Activated naive CD8-positive, alpha-beta T cell treated with anti-CD3 and anti-CD28 coated beads, Interleukin-2, amount 50 U/mL, for 24 hours (primary cell): ENCODE results near the gene UNC45B.
"Not testable (repeated sequence)": the region's sequence is repeated elsewhere in the genome, so short reads cannot be mapped to it uniquely, and the experiment has no call there.

Source experiments
- ATAC-seq: fragments of 150-1000 bp; cut with Tn5 transposase; one replicate; pipeline ENCODE4 v1.10.0; 2021
- DNase-seq: peaks from one replicate; pipeline ENCODE4 v3.0.0; 2021
- H3K27ac Mint-ChIP-seq: one replicate; pipeline ENCODE4 v1.8.0; 2021; ENCODE audit warnings: mild to moderate bottlenecking, mixed read lengths
- H3K27me3 Mint-ChIP-seq: one replicate; pipeline ENCODE4 v1.8.0; 2021; ENCODE audit warnings: mixed read lengths
- H3K36me3 Mint-ChIP-seq: one replicate; pipeline ENCODE4 v1.8.0; 2021; ENCODE audit warnings: low read depth, mixed read lengths
- H3K4me1 Mint-ChIP-seq: one replicate; pipeline ENCODE4 v1.8.0; 2021; ENCODE audit warnings: mixed read lengths
- H3K4me3 Mint-ChIP-seq: one replicate; pipeline ENCODE4 v1.8.0; 2021; ENCODE audit warnings: mild to moderate bottlenecking, moderate library complexity, mixed read lengths
- H3K9me3 Mint-ChIP-seq: one replicate; pipeline ENCODE4 v1.8.0; 2021; ENCODE audit warnings: mixed read lengths

The UNC45B gene

GRCh38 chr17:35130392-35130791, 17.2 kb upstream of the UNC45B start:
- Mint-ChIP-seq H3K4me1 (no peaks in the 10 kb centered on the region), H3K9me3 (no peaks in the 10 kb centered on the region), H3K36me3 (peaks cover 30% of the 10 kb centered on the region), H3K4me3 (no peak overlapping the region), H3K27ac (no peak overlapping the region), H3K27me3 (no peaks in the 10 kb centered on the region)
- ATAC-seq (no peak), DNase-seq (no peak)

GRCh38 chr17:35132099-35132498, 15.5 kb upstream of the UNC45B start:
- DNase-seq (no peak), ATAC-seq (no peak)
- H3K4me3 Mint-ChIP-seq = no peak overlapping the region
- no peaks in the 10 kb centered on the region for H3K4me1 Mint-ChIP-seq
- no peaks in the 10 kb centered on the region for H3K27me3 Mint-ChIP-seq
- peaks cover 45% of the 10 kb centered on the region for H3K36me3 Mint-ChIP-seq
- no peak overlapping the region for H3K27ac Mint-ChIP-seq
- H3K9me3 Mint-ChIP-seq = no peaks in the 10 kb centered on the region

GRCh38 chr17:35132816-35133550, 14.6 kb upstream of the UNC45B start:
- Mint-ChIP-seq H3K27ac (no peak overlapping the region), H3K4me1 (no peaks in the 10 kb centered on the region), H3K9me3 (no peaks in the 10 kb centered on the region), H3K4me3 (no peak overlapping the region), H3K27me3 (no peaks in the 10 kb centered on the region), H3K36me3 (peaks cover 50% of the 10 kb centered on the region)
- no peak for DNase-seq
- ATAC-seq = no peak

- H3K4me1 Mint-ChIP-seq = peaks cover 2% of the 10 kb centered on the region
- peaks cover 54% of the 10 kb centered on the region for H3K36me3 Mint-ChIP-seq
- no peak overlapping the region for H3K27ac Mint-ChIP-seq
Observed at GRCh38 chr17:35135322-35135721, 12.3 kb upstream of the UNC45B start.

GRCh38 chr17:35138218-35138617, 9.4 kb upstream of the UNC45B start:
- Mint-ChIP-seq H3K27ac (peak overlapping the region; percentile 18), H3K36me3 (peaks cover 53% of the 10 kb centered on the region), H3K4me1 (peaks cover 16% of the 10 kb centered on the region), H3K27me3 (no peaks in the 10 kb centered on the region), H3K9me3 (no peaks in the 10 kb centered on the region), H3K4me3 (no peak overlapping the region)
- DNase-seq (no peak), ATAC-seq (no peak)

More at GRCh38 chr17:35135322-35135721, 12.3 kb upstream of the UNC45B start:
- ATAC-seq = no peak
- no peak for DNase-seq
- H3K4me3 Mint-ChIP-seq = no peak overlapping the region
- no peaks in the 10 kb centered on the region for H3K27me3 Mint-ChIP-seq
- H3K9me3 Mint-ChIP-seq = no peaks in the 10 kb centered on the region

- Mint-ChIP-seq H3K27ac (peak within 1 kb of the TSS; percentile 88), H3K36me3 (peaks cover 23% of the 10 kb centered on the region), H3K27me3 (no peaks in the 10 kb centered on the region), H3K4me1 (peaks cover 18% of the 10 kb centered on the region), H3K9me3 (no peaks in the 10 kb centered on the region), H3K4me3 (peak within 1 kb of the TSS; percentile 86)
- DNase-seq = peak; percentile 93
- peak; percentile 93 for ATAC-seq
Observed at GRCh38 chr17:35141681-35142466, 5.7 kb upstream of the UNC45B start, which contains the start of gene NLE1. Gene NLE1, minus strand, starts transcription at chr17:35142303. Its CDS starts 28 bp downstream, at chr17:35142275.

- ATAC-seq (no peak), DNase-seq (no peak)
- Mint-ChIP-seq H3K4me3 (peak overlapping the region; percentile 86), H3K36me3 (peaks cover 20% of the 10 kb centered on the region), H3K27ac (peak overlapping the region; percentile 88), H3K4me1 (peaks cover 18% of the 10 kb centered on the region), H3K9me3 (no peaks in the 10 kb centered on the region), H3K27me3 (no peaks in the 10 kb centered on the region)
Observed at GRCh38 chr17:35142467-35142796, 5.2 kb upstream of the UNC45B start.

GRCh38 chr17:35144840-35145239, 2.8 kb upstream of the UNC45B start:
- Mint-ChIP-seq H3K9me3 (no peaks in the 10 kb centered on the region), H3K4me3 (no peak overlapping the region), H3K27me3 (no peaks in the 10 kb centered on the region), H3K27ac (no peak overlapping the region), H3K36me3 (peaks cover 8% of the 10 kb centered on the region), H3K4me1 (peaks cover 18% of the 10 kb centered on the region)
- no peak for DNase-seq
- ATAC-seq = no peak

- H3K4me3 Mint-ChIP-seq = no peak overlapping the region
- no peaks in the 10 kb centered on the region for H3K27me3 Mint-ChIP-seq
- DNase-seq (no peak), ATAC-seq (no peak)
- H3K4me1 Mint-ChIP-seq = peaks cover 7% of the 10 kb centered on the region
- peaks cover 2% of the 10 kb centered on the region for H3K36me3 Mint-ChIP-seq
- H3K9me3 Mint-ChIP-seq = no peaks in the 10 kb centered on the region
- no peak overlapping the region for H3K27ac Mint-ChIP-seq
Observed at GRCh38 chr17:35146214-35146833, 1.3 kb upstream of the UNC45B start.

- ATAC-seq = no peak
- H3K36me3 Mint-ChIP-seq = no peaks in the 10 kb centered on the region
- H3K9me3 Mint-ChIP-seq = no peaks in the 10 kb centered on the region
- DNase-seq = no peak
- no peak overlapping the region for H3K4me3 Mint-ChIP-seq
- no peaks in the 10 kb centered on the region for H3K27me3 Mint-ChIP-seq
- peaks cover 3% of the 10 kb centered on the region for H3K4me1 Mint-ChIP-seq
- no peak overlapping the region for H3K27ac Mint-ChIP-seq
Observed at GRCh38 chr17:35148144-35148543, 527 bp downstream of the UNC45B start.

- Mint-ChIP-seq H3K4me1 (no peaks in the 10 kb centered on the region), H3K36me3 (no peaks in the 10 kb centered on the region), H3K27me3 (no peaks in the 10 kb centered on the region), H3K9me3 (no peaks in the 10 kb centered on the region), H3K27ac (no peak overlapping the region), H3K4me3 (no peak overlapping the region)
- ATAC-seq (no peak), DNase-seq (no peak)
Observed at GRCh38 chr17:35149941-35150340, 2.3 kb downstream of the UNC45B start.

- H3K4me1 Mint-ChIP-seq, ATAC-seq, DNase-seq, H3K36me3 Mint-ChIP-seq, H3K4me3 Mint-ChIP-seq, H3K9me3 Mint-ChIP-seq, H3K27me3 Mint-ChIP-seq, H3K27ac Mint-ChIP-seq: not testable (repeated sequence)
Observed at GRCh38 chr17:35151080-35151479, 3.5 kb downstream of the UNC45B start.

- DNase-seq (no peak), ATAC-seq (no peak)
- Mint-ChIP-seq H3K9me3 (no peaks in the 10 kb centered on the region), H3K27ac (no peak overlapping the region), H3K27me3 (no peaks in the 10 kb centered on the region), H3K4me1 (peaks cover 3% of the 10 kb centered on the region), H3K36me3 (no peaks in the 10 kb centered on the region), H3K4me3 (no peak overlapping the region)
Observed at GRCh38 chr17:35152421-35153140, 5.0 kb downstream of the UNC45B start.
